Type B pancreatic cell (in vitro differentiated cells): Measurements from ENCODE around the gene CBLL1. TPM values are rescaled to one million over a fixed set of nuclear protein-coding genes. Genes with fewer than 3 reads are reported as not detected.

Experiments used
- DNase-seq: peaks from one replicate; pipeline ENCODE4 v3.0.0; 2021; ENCODE audit warnings: mixed read lengths; ENCODE audit not compliant: unreplicated experiment; ENCODE audit errors: extremely low spot score
- H3K27ac Mint-ChIP-seq: 2 replicates; pipeline ENCODE4 v1.8.0; 2021; ENCODE audit warnings: mild to moderate bottlenecking, mixed read lengths
- H3K27me3 Mint-ChIP-seq: 2 replicates; pipeline ENCODE4 v1.8.0; 2021; ENCODE audit warnings: mixed read lengths
- H3K36me3 Mint-ChIP-seq: 2 replicates; pipeline ENCODE4 v1.8.0; 2021; ENCODE audit warnings: mixed read lengths
- H3K4me1 Mint-ChIP-seq: one replicate; pipeline ENCODE4 v1.8.0; 2021; ENCODE audit warnings: mixed read lengths; ENCODE audit not compliant: unreplicated experiment
- H3K4me3 Mint-ChIP-seq: 2 replicates; pipeline ENCODE4 v1.8.0; 2021; ENCODE audit warnings: mild to moderate bottlenecking, mixed read lengths
- H3K9me3 Mint-ChIP-seq: 2 replicates; pipeline ENCODE4 v1.8.0; 2021; ENCODE audit warnings: mixed read lengths
- total RNA-seq: library from RNA; stranded (reverse); gene quantifications from 2 replicates; pipeline ENCODE4 v1.2.1, GENCODE V29; 2021; ENCODE audit warnings: low replicate concordance
- TF ChIP-seq, protein P1 (sequence below): fragments of 200-600 bp; sonication (generic); conservative IDR thresholded peaks from 2 replicates; pipeline ENCODE4 v1.5.0; 2021; ENCODE audit warnings: antibody characterized with exemption, mild to moderate bottlenecking

CBLL1 gene
- total RNA-seq, 1 donor from 2014 or later, result 28.3 TPM

DNA sequence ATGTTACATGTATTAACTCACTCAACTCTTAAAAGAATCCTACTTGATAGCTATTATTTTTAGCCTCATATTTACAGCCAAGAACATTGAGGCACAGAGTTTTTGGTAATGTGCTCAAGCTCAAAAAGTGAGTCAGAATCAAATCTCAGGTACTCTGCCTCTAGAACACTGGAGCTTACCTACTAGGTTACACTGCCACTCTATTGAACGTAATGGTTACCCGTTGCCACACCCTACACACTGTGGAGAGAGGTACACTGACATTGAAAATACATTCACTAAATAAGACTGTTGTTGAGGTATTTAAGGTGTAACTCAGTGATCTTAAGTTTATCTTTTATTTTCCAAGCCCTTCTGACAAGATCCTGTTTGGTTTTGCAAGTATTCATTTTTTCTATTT is 41.2 kb downstream of the CBLL1 start:
- TF ChIP-seq, protein P1, sequence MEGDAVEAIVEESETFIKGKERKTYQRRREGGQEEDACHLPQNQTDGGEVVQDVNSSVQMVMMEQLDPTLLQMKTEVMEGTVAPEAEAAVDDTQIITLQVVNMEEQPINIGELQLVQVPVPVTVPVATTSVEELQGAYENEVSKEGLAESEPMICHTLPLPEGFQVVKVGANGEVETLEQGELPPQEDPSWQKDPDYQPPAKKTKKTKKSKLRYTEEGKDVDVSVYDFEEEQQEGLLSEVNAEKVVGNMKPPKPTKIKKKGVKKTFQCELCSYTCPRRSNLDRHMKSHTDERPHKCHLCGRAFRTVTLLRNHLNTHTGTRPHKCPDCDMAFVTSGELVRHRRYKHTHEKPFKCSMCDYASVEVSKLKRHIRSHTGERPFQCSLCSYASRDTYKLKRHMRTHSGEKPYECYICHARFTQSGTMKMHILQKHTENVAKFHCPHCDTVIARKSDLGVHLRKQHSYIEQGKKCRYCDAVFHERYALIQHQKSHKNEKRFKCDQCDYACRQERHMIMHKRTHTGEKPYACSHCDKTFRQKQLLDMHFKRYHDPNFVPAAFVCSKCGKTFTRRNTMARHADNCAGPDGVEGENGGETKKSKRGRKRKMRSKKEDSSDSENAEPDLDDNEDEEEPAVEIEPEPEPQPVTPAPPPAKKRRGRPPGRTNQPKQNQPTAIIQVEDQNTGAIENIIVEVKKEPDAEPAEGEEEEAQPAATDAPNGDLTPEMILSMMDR, result no peak
- H3K9me3 Mint-ChIP-seq, result no peaks in the 10 kb centered on the region
- H3K36me3 Mint-ChIP-seq, result no peaks in the 10 kb centered on the region
- peaks cover 6% of the 10 kb centered on the region for H3K27me3 Mint-ChIP-seq
- H3K27ac Mint-ChIP-seq, result no peak overlapping the region
- no peak overlapping the region for H3K4me3 Mint-ChIP-seq
- no peaks in the 10 kb centered on the region for H3K4me1 Mint-ChIP-seq
- DNase-seq, result no peak

GRCh38 chr7:107785926-107786325 is 42.0 kb downstream of the CBLL1 start:
- Mint-ChIP-seq H3K9me3 (no peaks in the 10 kb centered on the region), H3K36me3 (no peaks in the 10 kb centered on the region), H3K27me3 (peaks cover 9% of the 10 kb centered on the region), H3K27ac (no peak overlapping the region), H3K4me1 (no peaks in the 10 kb centered on the region), H3K4me3 (no peak overlapping the region)
- no peak for DNase-seq
- TF ChIP-seq, protein P1, result no peak

- DNase-seq, result no peak
- H3K9me3 Mint-ChIP-seq, result no peaks in the 10 kb centered on the region
- TF ChIP-seq, protein P1, result no peak
- no peak overlapping the region for H3K27ac Mint-ChIP-seq
- H3K27me3 Mint-ChIP-seq, result peaks cover 10% of the 10 kb centered on the region
- H3K36me3 Mint-ChIP-seq, result no peaks in the 10 kb centered on the region
- H3K4me1 Mint-ChIP-seq, result no peaks in the 10 kb centered on the region
- no peak overlapping the region for H3K4me3 Mint-ChIP-seq
Measured at GRCh38 chr7:107788216-107788615, 44.3 kb downstream of the CBLL1 start.

DNA sequence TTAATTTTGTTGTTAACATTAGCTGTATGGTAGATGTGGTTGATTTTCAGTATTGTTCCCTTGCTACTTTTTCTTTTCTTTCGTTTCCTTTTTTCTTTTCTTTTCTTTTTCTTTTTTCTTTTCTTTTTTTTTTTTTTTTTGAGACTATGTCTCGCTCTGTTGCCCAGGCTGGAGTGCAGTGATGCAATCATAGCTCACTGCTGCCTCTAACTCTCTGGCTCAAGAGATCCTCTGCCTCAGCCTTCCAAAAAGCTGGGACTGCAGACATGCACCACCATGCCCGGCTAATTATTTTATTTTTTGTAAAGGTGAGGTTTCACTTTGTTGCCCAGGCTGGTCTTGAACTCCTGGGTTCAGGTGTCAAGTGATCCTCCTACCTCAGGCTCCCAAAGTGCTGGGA is 44.7 kb downstream of the CBLL1 start:
- no peaks in the 10 kb centered on the region for H3K4me1 Mint-ChIP-seq
- TF ChIP-seq, protein P1, result no peak
- DNase-seq, result no peak
- H3K9me3 Mint-ChIP-seq, result no peaks in the 10 kb centered on the region
- H3K27me3 Mint-ChIP-seq, result peaks cover 13% of the 10 kb centered on the region
- no peak overlapping the region for H3K27ac Mint-ChIP-seq
- H3K36me3 Mint-ChIP-seq, result no peaks in the 10 kb centered on the region
- no peak overlapping the region for H3K4me3 Mint-ChIP-seq

DNA sequence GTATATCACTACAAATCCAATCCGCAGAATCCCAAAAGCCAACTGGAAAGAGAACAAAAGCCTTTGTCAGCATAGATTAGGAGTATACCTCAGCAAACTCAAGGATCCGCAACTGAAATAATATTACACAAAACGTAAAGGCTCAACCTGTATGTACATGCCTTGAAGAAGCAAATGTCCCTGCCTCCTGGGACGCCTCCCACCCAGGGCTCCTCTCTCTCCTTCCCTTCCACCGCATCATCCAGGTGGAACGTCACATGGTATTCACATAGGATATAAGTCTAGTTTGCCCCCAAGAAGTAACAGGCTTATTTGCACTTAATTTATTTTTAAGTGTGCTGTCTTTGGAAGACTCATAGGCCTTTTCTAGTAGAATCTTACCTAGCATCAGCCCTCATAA is 45.7 kb downstream of the CBLL1 start:
- no peak for DNase-seq
- Mint-ChIP-seq H3K27me3 (peaks cover 16% of the 10 kb centered on the region), H3K9me3 (no peaks in the 10 kb centered on the region), H3K27ac (no peak overlapping the region), H3K4me3 (no peak overlapping the region), H3K4me1 (no peaks in the 10 kb centered on the region), H3K36me3 (no peaks in the 10 kb centered on the region)
- TF ChIP-seq, protein P1, result no peak

- Mint-ChIP-seq H3K4me3 (no peak overlapping the region), H3K4me1 (no peaks in the 10 kb centered on the region), H3K9me3 (no peaks in the 10 kb centered on the region), H3K27me3 (peaks cover 10% of the 10 kb centered on the region), H3K27ac (no peak overlapping the region), H3K36me3 (no peaks in the 10 kb centered on the region)
- DNase-seq, result no peak
- TF ChIP-seq, protein P1, result no peak
Measured at GRCh38 chr7:107792364-107792763, 48.4 kb downstream of the CBLL1 start.
